Keratinocyte (primary cell): ENCODE measurements around the gene CD24. TPM values are rescaled to one million over a fixed set of nuclear protein-coding genes. Genes with fewer than 3 reads are reported as not detected.
A peak's percentile ranks its signal among the peaks of the same experiment; 100 is the strongest.

Experiments
- DNase-seq: peaks from one replicate; pipeline ENCODE4 v3.0.0-alpha.2; 2011; ENCODE audit warnings: low read depth, missing footprints, low spot score
- FAIRE-seq: peaks from 2 replicates; lab custom pipeline; 2011; peaks lifted over from hg19 to GRCh38; lab: Jason Lieb, UNC
- H2AFZ ChIP-seq: 2 replicates; pipeline ENCODE4 v1.6.0; 2012; ENCODE audit warnings: low read length, control low read depth, inconsistent platforms; ENCODE audit not compliant: control insufficient read depth
- H3K27ac ChIP-seq: 2 replicates; pipeline ENCODE4 v1.5.1; 2011; ENCODE audit warnings: low read length; ENCODE audit not compliant: control insufficient read depth, insufficient read depth
- H3K27me3 ChIP-seq: 3 replicates; pipeline ENCODE4 v1.6.0; 2011; ENCODE audit warnings: low read length; ENCODE audit not compliant: control insufficient read depth, insufficient read depth; ENCODE audit errors: extremely low read depth
- H3K36me3 ChIP-seq, 2 experiments: 2 replicates in 1 of 2; 3 replicates in 1 of 2; pipeline ENCODE4 v1.5.1; 2011; ENCODE audit warnings: low read length in 2 of 2, mild to moderate bottlenecking in 1 of 2; ENCODE audit not compliant: control insufficient read depth in 2 of 2, insufficient read depth in 2 of 2; ENCODE audit errors: extremely low read depth in 1 of 2
- H3K4me1 ChIP-seq: 3 replicates; pipeline ENCODE4 v1.5.1; 2011; ENCODE audit warnings: low read length; ENCODE audit not compliant: control insufficient read depth, insufficient read depth; ENCODE audit errors: extremely low read depth
- H3K4me2 ChIP-seq: 3 replicates; pipeline ENCODE4 v1.6.0; 2011; ENCODE audit warnings: low read depth, low read length; ENCODE audit not compliant: control insufficient read depth, insufficient read depth; ENCODE audit errors: extremely low read depth
- H3K4me3 ChIP-seq, 3 experiments: fragments of 200-600 bp in 1 of 3; sonication (generic) in 1 of 3; 2 replicates in 2 of 3; 3 replicates in 1 of 3; pipeline ENCODE4 v1.5.1; 2011 to 2016; ENCODE audit warnings: low read length in 3 of 3, mild to moderate bottlenecking in 3 of 3, control low read depth in 2 of 3, inconsistent platforms in 1 of 3, low read depth in 1 of 3, mixed read lengths in 1 of 3, mixed run types in 1 of 3, moderate library complexity in 1 of 3; ENCODE audit not compliant: control insufficient read depth in 2 of 3, insufficient read depth in 2 of 3; ENCODE audit errors: extremely low read depth in 1 of 3
- H3K79me2 ChIP-seq: 2 replicates; pipeline ENCODE4 v1.6.0; 2012; ENCODE audit warnings: low read length; ENCODE audit not compliant: control insufficient read depth, insufficient read depth
- H3K9ac ChIP-seq: 3 replicates; pipeline ENCODE4 v1.6.0; 2011; ENCODE audit warnings: low read length; ENCODE audit not compliant: control insufficient read depth, insufficient read depth; ENCODE audit errors: extremely low read depth
- H3K9me1 ChIP-seq: 3 replicates; pipeline ENCODE4 v1.6.0; 2011; ENCODE audit warnings: low read length; ENCODE audit not compliant: control insufficient read depth, insufficient read depth; ENCODE audit errors: extremely low read depth
- H3K9me3 ChIP-seq: 2 replicates; pipeline ENCODE4 v1.5.1; 2012; ENCODE audit warnings: low read depth, low read length; ENCODE audit not compliant: control insufficient read depth
- H4K20me1 ChIP-seq: 3 replicates; pipeline ENCODE4 v1.6.0; 2011; ENCODE audit warnings: low read length; ENCODE audit not compliant: control insufficient read depth, insufficient read depth; ENCODE audit errors: extremely low read depth
- EZH2 ChIP-seq: IDR thresholded peaks from one replicate; pipeline ENCODE4 v1.6.1; 2012; ENCODE audit warnings: inconsistent platforms, mild to moderate bottlenecking, low read length, moderate library complexity
- dilution Hi-C: fragments of 300-500 bp; cut with MboI; formaldehyde crosslinking; loops from one replicate; pipeline ENCODE4 v1.7.0; 2020; ENCODE audit warnings: low sequenced_read_pairs; ENCODE audit not compliant: extremely low pct_ligation_motif_present
- polyA plus RNA-seq, 5 experiments: library from polyadenylated mRNA; depleted of rRNA in 3 of 5; stranded (reverse) in 3 of 5; stranded (forward) in 1 of 5; unstranded in 1 of 5; fragments of >200 nt; gene quantifications; 1 replicate in 1 of 5; 2 replicates in 3 of 5; 3 replicates in 1 of 5; pipeline versions ENCODE4 v1.2.1 to v1.2.3, GENCODE V29; 2011 to 2012; ENCODE audit warnings: missing spikeins in 2 of 5, low read depth in 1 of 5, low replicate concordance in 1 of 5
- TF ChIP-seq, protein P1 (sequence below), 3 experiments: IDR thresholded peaks in 1 of 3; conservative IDR thresholded peaks in 1 of 3; optimal IDR thresholded peaks in 1 of 3; 2 replicates in 2 of 3; 3 replicates in 1 of 3; pipeline versions ENCODE3 to v1.5.1; 2011; ENCODE audit warnings: low read length in 3 of 3, mild to moderate bottlenecking in 3 of 3, moderate library complexity in 2 of 3, control low read depth in 1 of 3, inconsistent platforms in 1 of 3; ENCODE audit not compliant: insufficient read depth in 2 of 3; ENCODE audit errors: extremely low read depth in 1 of 3

CD24 gene
- polyA plus RNA-seq, 1 donor (not counting 4 experiments of a cell fraction or from before 2014, with no cell fraction given): 681 TPM

DNA sequence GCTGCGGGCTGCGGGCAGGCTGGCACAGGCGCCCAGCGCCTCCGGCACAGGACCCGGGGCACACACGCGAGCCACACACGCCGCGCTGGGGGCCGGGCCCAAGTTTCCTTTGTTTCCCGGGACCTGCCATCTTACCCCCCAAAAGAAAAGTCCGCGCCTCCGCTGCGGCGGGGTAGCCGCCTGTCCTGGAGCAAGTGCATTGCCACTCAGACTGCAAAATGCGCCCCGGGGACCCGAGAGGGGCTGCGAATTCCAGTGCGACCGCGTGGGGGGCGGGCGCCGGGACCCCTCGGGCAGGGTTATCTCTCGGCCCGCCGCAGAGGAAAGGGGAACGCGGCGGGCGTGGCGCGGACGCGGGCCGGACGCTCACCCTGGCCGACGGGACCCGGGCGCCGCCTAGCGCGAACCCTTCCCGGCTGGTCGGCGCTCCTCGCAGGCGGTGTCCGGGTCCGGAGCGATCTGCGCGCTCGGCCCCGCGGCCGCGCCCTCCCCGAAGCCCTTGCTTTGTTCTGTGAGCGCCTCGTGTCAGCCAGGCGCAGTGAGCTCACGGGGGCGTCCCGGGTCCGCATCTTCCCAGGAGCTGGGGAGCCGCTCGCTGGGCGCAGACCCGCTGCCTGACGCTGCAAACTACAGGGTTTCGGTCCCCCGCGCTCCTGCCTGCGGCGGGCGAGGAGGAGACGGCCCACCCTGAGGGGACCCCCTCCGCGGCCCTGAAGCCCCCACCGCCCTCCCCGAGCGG is 639 bp upstream of the CD24 start:
- no peaks in the 10 kb centered on the region for H3K27me3 ChIP-seq
- DNase-seq: no peak

DNA sequence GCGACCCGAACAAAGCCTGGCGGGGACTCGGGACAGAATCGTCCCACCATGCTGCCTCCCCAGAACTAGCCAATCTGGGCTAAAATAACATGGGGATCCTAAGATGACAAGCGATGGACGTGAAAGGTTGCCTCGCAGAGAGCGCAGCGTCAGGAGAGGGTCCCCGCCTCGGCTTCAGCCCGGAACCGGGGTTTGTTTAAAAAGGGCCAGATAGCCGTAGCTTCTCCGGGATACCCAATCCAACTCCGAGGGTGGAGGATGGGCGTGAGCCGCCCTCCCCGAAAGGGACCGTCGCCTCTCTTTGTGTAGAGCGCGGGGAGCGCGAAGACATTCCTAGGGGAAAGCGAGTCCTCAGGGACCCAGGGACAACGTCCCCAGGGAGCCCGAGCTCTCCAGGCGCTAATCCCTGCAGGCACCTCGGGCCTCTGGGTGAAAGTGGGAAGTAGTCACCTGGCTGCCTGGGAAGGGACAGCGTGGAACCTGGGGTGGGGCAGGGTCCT is 643 bp downstream of the CD24 start:
- peak overlapping the region; percentile 73 to 100 (median 89) for H3K4me3 ChIP-seq
- no peaks in the 10 kb centered on the region for H3K9me3 ChIP-seq
- peaks cover 29% of the 10 kb centered on the region for H3K79me2 ChIP-seq
- peaks cover 0 to 1% of the 10 kb centered on the region in 2 experiments for H3K36me3 ChIP-seq
- peak overlapping the region; percentile 60 for H3K27ac ChIP-seq
- H3K9ac ChIP-seq: peak overlapping the region; percentile 89
- peaks cover 11% of the 10 kb centered on the region for H4K20me1 ChIP-seq
- TF ChIP-seq, protein P1, sequence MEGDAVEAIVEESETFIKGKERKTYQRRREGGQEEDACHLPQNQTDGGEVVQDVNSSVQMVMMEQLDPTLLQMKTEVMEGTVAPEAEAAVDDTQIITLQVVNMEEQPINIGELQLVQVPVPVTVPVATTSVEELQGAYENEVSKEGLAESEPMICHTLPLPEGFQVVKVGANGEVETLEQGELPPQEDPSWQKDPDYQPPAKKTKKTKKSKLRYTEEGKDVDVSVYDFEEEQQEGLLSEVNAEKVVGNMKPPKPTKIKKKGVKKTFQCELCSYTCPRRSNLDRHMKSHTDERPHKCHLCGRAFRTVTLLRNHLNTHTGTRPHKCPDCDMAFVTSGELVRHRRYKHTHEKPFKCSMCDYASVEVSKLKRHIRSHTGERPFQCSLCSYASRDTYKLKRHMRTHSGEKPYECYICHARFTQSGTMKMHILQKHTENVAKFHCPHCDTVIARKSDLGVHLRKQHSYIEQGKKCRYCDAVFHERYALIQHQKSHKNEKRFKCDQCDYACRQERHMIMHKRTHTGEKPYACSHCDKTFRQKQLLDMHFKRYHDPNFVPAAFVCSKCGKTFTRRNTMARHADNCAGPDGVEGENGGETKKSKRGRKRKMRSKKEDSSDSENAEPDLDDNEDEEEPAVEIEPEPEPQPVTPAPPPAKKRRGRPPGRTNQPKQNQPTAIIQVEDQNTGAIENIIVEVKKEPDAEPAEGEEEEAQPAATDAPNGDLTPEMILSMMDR (optimal IDR thresholded peaks at IDR 0.05 in 1 of 3, IDR thresholded peaks at IDR 0.05 in 1 of 3, conservative IDR thresholded peaks at IDR 0.05 in 1 of 3; ENCODE audit: extremely low read depth in 1 of 3, insufficient read depth in 2 of 3, low read length in 3 of 3): no peak
- no peak for TF ChIP-seq EZH2
- peaks cover 18% of the 10 kb centered on the region for H3K4me1 ChIP-seq
- no peak for FAIRE-seq
- H3K27me3 ChIP-seq: no peaks in the 10 kb centered on the region
- H3K9me1 ChIP-seq: no peaks in the 10 kb centered on the region
- DNase-seq: no peak
- H3K4me2 ChIP-seq: peak overlapping the region; percentile 89
- H2AFZ ChIP-seq: no peak overlapping the region
- dilution Hi-C loops: no loop called here

More for the DNA sequence above, 639 bp upstream of the CD24 start:
- Histone ChIP-seq H3K9ac (peak overlapping the region; percentile 77), H3K4me2 (peak overlapping the region; percentile 22), H3K36me3 (peaks cover 0 to 1% of the 10 kb centered on the region in 2 experiments), H3K4me1 (peaks cover 18% of the 10 kb centered on the region), H3K27ac (peak overlapping the region; percentile 31), H3K4me3 (peak overlapping the region; percentile 65 to 86 (median 66)), H4K20me1 (peaks cover 11% of the 10 kb centered on the region), H2AFZ (peak overlapping the region; percentile 15), H3K9me3 (no peaks in the 10 kb centered on the region), H3K79me2 (peaks cover 29% of the 10 kb centered on the region), H3K9me1 (no peaks in the 10 kb centered on the region)
- dilution Hi-C loops: no loop called here
- no peak for TF ChIP-seq EZH2
- TF ChIP-seq, protein P1 (optimal IDR thresholded peaks at IDR 0.05 in 1 of 3, IDR thresholded peaks at IDR 0.05 in 1 of 3, conservative IDR thresholded peaks at IDR 0.05 in 1 of 3; ENCODE audit: extremely low read depth in 1 of 3, insufficient read depth in 2 of 3, low read length in 3 of 3): peak in 2 of 3 experiments; percentile 35 to 45
- no peak for FAIRE-seq
